ENCODE measurements around the gene MAGI2. TPM values are rescaled to one million over a fixed set of nuclear protein-coding genes. Genes with fewer than 3 reads are reported as not detected.
A peak's percentile ranks its signal among the peaks of the same experiment; 100 is the strongest.

The MAGI2 gene
- polyA plus RNA-seq, 4 donors: 0.22 to 2.1 (median 1.5) TPM

DNA sequence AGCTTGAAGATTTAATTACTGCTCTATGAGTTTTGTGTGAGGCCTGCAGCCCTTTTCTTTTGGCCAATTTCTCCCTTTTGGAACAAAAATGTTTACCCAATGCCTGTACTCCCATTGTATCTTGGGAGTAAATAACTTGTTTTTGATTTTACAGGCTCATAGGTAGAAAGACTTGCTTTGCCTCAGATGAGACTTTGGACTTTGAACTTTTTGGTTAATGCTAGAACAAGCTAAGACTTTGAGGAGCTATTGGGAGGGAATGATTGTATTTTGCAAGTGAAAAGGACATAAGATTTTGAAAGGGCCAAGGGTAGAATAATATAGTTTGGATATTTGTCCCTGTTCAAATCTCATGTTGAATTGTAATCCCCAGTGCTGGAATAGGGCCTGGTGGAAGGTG is 152.0 kb downstream of the MAGI2 start:
- Histone ChIP-seq H3K4me3 (ENCODE audit: low read depth in 1 of 3, low read length in 3 of 3) (no peak overlapping the region), H3K27me3 (ENCODE audit: control insufficient read depth in 3 of 3, insufficient read depth in 3 of 3, low read length in 3 of 3) (no peaks in the 10 kb centered on the region), H3K27ac (ENCODE audit: low read depth in 1 of 3, low read length in 2 of 3) (no peak overlapping the region), H3K9me3 (ENCODE audit: control insufficient read depth in 2 of 2, insufficient read depth in 1 of 2, low read depth in 1 of 2, low read length in 1 of 2) (peaks cover 0 to 6% of the 10 kb centered on the region in 2 donors), H3K4me1 (ENCODE audit: control insufficient read depth in 3 of 3, insufficient read depth in 2 of 3, low read depth in 1 of 3, low read length in 2 of 3) (no peaks in the 10 kb centered on the region), H3K36me3 (ENCODE audit: control insufficient read depth in 3 of 3, insufficient read depth in 2 of 3, low read depth in 1 of 3, low read length in 3 of 3) (no peaks in the 10 kb centered on the region)
- DNase-seq: peak; percentile 27 to 29
- FAIRE-seq: no peak

- DNase-seq (no peak), FAIRE-seq (no peak)
- H3K9me3 ChIP-seq (ENCODE audit: control insufficient read depth in 2 of 2, insufficient read depth in 1 of 2, low read depth in 1 of 2, low read length in 1 of 2): peaks cover 0 to 6% of the 10 kb centered on the region in 2 donors
- H3K4me3 ChIP-seq (ENCODE audit: low read depth in 1 of 3, low read length in 3 of 3): no peak overlapping the region
- no peaks in the 10 kb centered on the region for H3K36me3 ChIP-seq (ENCODE audit: control insufficient read depth in 3 of 3, insufficient read depth in 2 of 3, low read depth in 1 of 3, low read length in 3 of 3)
- no peaks in the 10 kb centered on the region for H3K4me1 ChIP-seq (ENCODE audit: control insufficient read depth in 3 of 3, insufficient read depth in 2 of 3, low read depth in 1 of 3, low read length in 2 of 3)
- H3K27ac ChIP-seq (ENCODE audit: low read depth in 1 of 3, low read length in 2 of 3): no peak overlapping the region
- H3K27me3 ChIP-seq (ENCODE audit: control insufficient read depth in 3 of 3, insufficient read depth in 3 of 3, low read length in 3 of 3): no peaks in the 10 kb centered on the region
Observed at GRCh38 chr7:79300573-79300972, 152.9 kb downstream of the MAGI2 start.

DNA sequence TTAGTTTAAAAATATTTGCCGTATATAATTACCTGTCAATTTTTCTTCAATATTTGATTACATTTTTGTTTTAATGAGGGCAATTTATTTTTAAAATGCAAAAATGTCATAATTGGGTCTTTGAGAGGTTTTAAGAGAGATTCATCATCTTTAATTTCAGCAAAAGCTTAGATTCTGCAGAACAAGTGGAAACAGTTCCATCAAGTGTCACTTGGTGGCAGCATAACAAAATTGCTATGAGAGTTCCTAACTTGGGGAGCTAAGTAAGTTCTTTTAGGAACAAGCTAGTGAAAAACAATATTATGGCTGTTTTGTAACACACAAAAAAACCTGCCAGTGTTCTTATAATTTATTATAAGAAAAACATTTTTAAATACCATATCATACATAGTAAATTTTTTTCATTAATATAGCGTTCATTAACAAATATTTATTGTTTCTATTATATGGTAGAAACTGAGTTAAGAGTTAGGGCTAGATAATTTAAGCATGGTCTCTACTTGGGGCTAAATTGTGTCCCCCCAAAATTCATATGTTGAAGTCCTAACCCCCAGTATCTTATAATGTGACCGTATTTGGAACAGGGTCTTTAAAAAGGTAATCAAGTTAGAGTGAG is 155.2 kb downstream of the MAGI2 start:
- WGBS, 3 donors: 64 to 81% (median 80%) methylated on average over 3 of the region's 3 CpGs
- Histone ChIP-seq H3K36me3 (ENCODE audit: control insufficient read depth in 3 of 3, insufficient read depth in 2 of 3, low read depth in 1 of 3, low read length in 3 of 3) (no peaks in the 10 kb centered on the region), H3K4me3 (ENCODE audit: low read depth in 1 of 3, low read length in 3 of 3) (no peak overlapping the region), H3K27me3 (ENCODE audit: control insufficient read depth in 3 of 3, insufficient read depth in 3 of 3, low read length in 3 of 3) (no peaks in the 10 kb centered on the region), H3K4me1 (ENCODE audit: control insufficient read depth in 3 of 3, insufficient read depth in 2 of 3, low read depth in 1 of 3, low read length in 2 of 3) (no peaks in the 10 kb centered on the region), H3K27ac (ENCODE audit: low read depth in 1 of 3, low read length in 2 of 3) (no peak overlapping the region), H3K9me3 (ENCODE audit: control insufficient read depth in 2 of 2, insufficient read depth in 1 of 2, low read depth in 1 of 2, low read length in 1 of 2) (peaks cover 0 to 6% of the 10 kb centered on the region in 2 donors)
- DNase-seq: peak; percentile 31 to 33
- FAIRE-seq: peak; percentile 59

DNA sequence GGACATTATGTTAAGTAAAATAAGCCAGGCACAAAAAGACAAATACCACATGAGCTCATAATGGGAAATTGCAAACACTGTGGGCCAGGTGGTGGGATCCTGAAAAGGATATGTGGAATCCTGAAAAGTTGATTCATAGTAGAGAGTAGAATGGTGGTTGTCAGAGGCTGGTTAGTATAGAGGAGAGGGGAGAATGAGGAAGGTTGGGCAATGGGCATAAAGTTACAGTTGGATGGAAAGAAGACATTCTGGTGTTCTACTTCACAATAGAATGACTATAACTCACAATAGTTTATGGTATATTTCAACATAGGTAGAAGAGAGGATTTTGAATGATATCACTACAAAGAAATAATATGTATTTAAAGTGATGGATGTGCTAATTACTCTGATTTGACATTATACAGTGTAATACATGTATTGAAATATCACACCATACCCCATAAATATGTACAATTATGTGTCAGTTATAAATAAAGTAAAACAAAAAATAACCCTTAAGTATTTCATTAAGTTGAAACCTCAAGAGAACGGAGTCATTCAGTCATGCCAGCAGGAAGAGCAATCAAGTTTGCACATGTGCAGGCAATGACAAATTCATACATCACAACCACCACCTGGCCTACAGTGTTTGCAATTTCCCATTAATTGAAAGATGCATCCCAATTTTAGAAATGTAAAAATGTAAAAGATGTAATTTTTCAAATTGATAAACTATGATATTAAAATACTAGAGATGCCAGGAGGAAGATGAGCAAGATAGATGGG is 156.7 kb downstream of the MAGI2 start:
- no peak overlapping the region for H3K4me3 ChIP-seq (ENCODE audit: low read depth in 1 of 3, low read length in 3 of 3)
- no peak for FAIRE-seq
- DNase-seq: no peak
- H3K9me3 ChIP-seq (ENCODE audit: control insufficient read depth in 2 of 2, insufficient read depth in 1 of 2, low read depth in 1 of 2, low read length in 1 of 2): peaks cover 0 to 6% of the 10 kb centered on the region in 2 donors
- H3K36me3 ChIP-seq (ENCODE audit: control insufficient read depth in 3 of 3, insufficient read depth in 2 of 3, low read depth in 1 of 3, low read length in 3 of 3): no peaks in the 10 kb centered on the region
- no peaks in the 10 kb centered on the region for H3K27me3 ChIP-seq (ENCODE audit: control insufficient read depth in 3 of 3, insufficient read depth in 3 of 3, low read length in 3 of 3)
- no peak overlapping the region for H3K27ac ChIP-seq (ENCODE audit: low read depth in 1 of 3, low read length in 2 of 3)
- WGBS, 3 donors: 72 to 84% (median 76%) methylated on average over 1 of the region's 1 CpG
- no peaks in the 10 kb centered on the region for H3K4me1 ChIP-seq (ENCODE audit: control insufficient read depth in 3 of 3, insufficient read depth in 2 of 3, low read depth in 1 of 3, low read length in 2 of 3)

- no peaks in the 10 kb centered on the region for H3K4me1 ChIP-seq (ENCODE audit: control insufficient read depth in 3 of 3, insufficient read depth in 2 of 3, low read depth in 1 of 3, low read length in 2 of 3)
- no peaks in the 10 kb centered on the region for H3K9me3 ChIP-seq (ENCODE audit: control insufficient read depth in 2 of 2, insufficient read depth in 1 of 2, low read depth in 1 of 2, low read length in 1 of 2)
- no peaks in the 10 kb centered on the region for H3K36me3 ChIP-seq (ENCODE audit: control insufficient read depth in 3 of 3, insufficient read depth in 2 of 3, low read depth in 1 of 3, low read length in 3 of 3)
- H3K4me3 ChIP-seq (ENCODE audit: low read depth in 1 of 3, low read length in 3 of 3): no peak overlapping the region
- 47 to 65% (median 58%) methylated on average over 7 of the region's 7 CpGs for WGBS, 3 donors
- H3K27me3 ChIP-seq (ENCODE audit: control insufficient read depth in 3 of 3, insufficient read depth in 3 of 3, low read length in 3 of 3): no peaks in the 10 kb centered on the region
- DNase-seq (no peak), FAIRE-seq (no peak)
- no peak overlapping the region for H3K27ac ChIP-seq (ENCODE audit: low read depth in 1 of 3, low read length in 2 of 3)
Observed at GRCh38 chr7:79293655-79294142, 159.8 kb downstream of the MAGI2 start.

DNA sequence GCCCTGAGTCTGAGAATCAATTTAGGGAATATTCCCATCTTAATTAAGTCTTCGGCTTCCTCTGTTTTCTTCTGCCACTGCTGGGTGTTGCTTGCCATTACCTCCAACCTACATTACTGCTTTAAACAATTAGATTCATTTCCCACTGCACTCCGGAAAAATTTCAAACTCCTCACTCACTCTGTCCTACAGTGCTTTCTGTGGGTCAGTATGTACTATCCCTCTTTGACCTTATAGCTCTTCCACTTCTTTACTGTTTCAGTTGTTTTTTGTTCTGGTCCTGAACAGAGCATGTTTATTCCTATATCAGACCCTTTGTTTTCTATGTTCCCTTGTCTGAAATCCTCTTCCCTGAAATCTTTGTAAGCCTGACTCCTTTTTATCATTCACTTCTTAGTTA is 160.6 kb downstream of the MAGI2 start:
- no peaks in the 10 kb centered on the region for H3K36me3 ChIP-seq (ENCODE audit: control insufficient read depth in 3 of 3, insufficient read depth in 2 of 3, low read depth in 1 of 3, low read length in 3 of 3)
- DNase-seq (no peak), FAIRE-seq (no peak)
- H3K4me1 ChIP-seq (ENCODE audit: control insufficient read depth in 3 of 3, insufficient read depth in 2 of 3, low read depth in 1 of 3, low read length in 2 of 3): no peaks in the 10 kb centered on the region
- whole genome bisulfite sequencing, 3 donors: 70 to 83% (median 77%) methylated on average over 2 of the region's 2 CpGs
- no peaks in the 10 kb centered on the region for H3K27me3 ChIP-seq (ENCODE audit: control insufficient read depth in 3 of 3, insufficient read depth in 3 of 3, low read length in 3 of 3)
- H3K4me3 ChIP-seq (ENCODE audit: low read depth in 1 of 3, low read length in 3 of 3): no peak overlapping the region
- no peaks in the 10 kb centered on the region for H3K9me3 ChIP-seq (ENCODE audit: control insufficient read depth in 2 of 2, insufficient read depth in 1 of 2, low read depth in 1 of 2, low read length in 1 of 2)
- no peak overlapping the region for H3K27ac ChIP-seq (ENCODE audit: low read depth in 1 of 3, low read length in 2 of 3)

DNA sequence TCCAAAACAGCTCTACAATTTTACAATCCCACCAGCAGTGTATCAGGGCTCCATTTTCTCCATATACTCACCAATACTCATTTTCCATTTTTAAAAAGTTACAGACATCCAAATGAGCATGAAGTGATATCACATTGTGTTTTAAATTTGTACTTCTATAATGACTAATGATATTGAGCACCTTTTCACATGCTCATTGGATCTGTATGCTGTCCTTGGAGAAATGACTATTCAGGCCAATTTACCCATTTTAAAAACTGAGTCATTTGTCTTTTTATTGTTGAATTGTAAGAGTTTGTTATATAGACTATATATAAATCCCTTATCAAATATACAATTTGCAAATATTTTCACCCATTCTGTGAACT is 162.0 kb downstream of the MAGI2 start:
- no peaks in the 10 kb centered on the region for H3K4me1 ChIP-seq (ENCODE audit: control insufficient read depth in 3 of 3, insufficient read depth in 2 of 3, low read depth in 1 of 3, low read length in 2 of 3)
- H3K27me3 ChIP-seq (ENCODE audit: control insufficient read depth in 3 of 3, insufficient read depth in 3 of 3, low read length in 3 of 3): peaks cover 0 to 3% (median 0%) of the 10 kb centered on the region in 3 donors
- no peak overlapping the region for H3K27ac ChIP-seq (ENCODE audit: low read depth in 1 of 3, low read length in 2 of 3)
- no peaks in the 10 kb centered on the region for H3K36me3 ChIP-seq (ENCODE audit: control insufficient read depth in 3 of 3, insufficient read depth in 2 of 3, low read depth in 1 of 3, low read length in 3 of 3)
- H3K4me3 ChIP-seq (ENCODE audit: low read depth in 1 of 3, low read length in 3 of 3): no peak overlapping the region
- no peaks in the 10 kb centered on the region for H3K9me3 ChIP-seq (ENCODE audit: control insufficient read depth in 2 of 2, insufficient read depth in 1 of 2, low read depth in 1 of 2, low read length in 1 of 2)
- FAIRE-seq: no peak
- DNase-seq: no peak

- Histone ChIP-seq H3K36me3 (ENCODE audit: control insufficient read depth in 3 of 3, insufficient read depth in 2 of 3, low read depth in 1 of 3, low read length in 3 of 3) (no peaks in the 10 kb centered on the region), H3K27ac (ENCODE audit: low read depth in 1 of 3, low read length in 2 of 3) (no peak overlapping the region), H3K4me3 (ENCODE audit: low read depth in 1 of 3, low read length in 3 of 3) (no peak overlapping the region), H3K27me3 (ENCODE audit: control insufficient read depth in 3 of 3, insufficient read depth in 3 of 3, low read length in 3 of 3) (peaks cover 0 to 3% (median 0%) of the 10 kb centered on the region in 3 donors), H3K9me3 (ENCODE audit: control insufficient read depth in 2 of 2, insufficient read depth in 1 of 2, low read depth in 1 of 2, low read length in 1 of 2) (no peaks in the 10 kb centered on the region), H3K4me1 (ENCODE audit: control insufficient read depth in 3 of 3, insufficient read depth in 2 of 3, low read depth in 1 of 3, low read length in 2 of 3) (no peaks in the 10 kb centered on the region)
- FAIRE-seq (no peak), DNase-seq (no peak)
- WGBS, 3 donors: 79 to 81% (median 80%) methylated on average over 4 of the region's 4 CpGs
Observed at GRCh38 chr7:79290841-79291497, 162.5 kb downstream of the MAGI2 start.
